GM21737 (cell line): ENCODE measurements around the gene SLC4A8.
"Not testable (repeated sequence)": the region's sequence is repeated elsewhere in the genome, so short reads cannot be mapped to it uniquely, and the experiment has no call there.

Source experiments
- ATAC-seq: cut with Tn5 transposase; IDR thresholded peaks from one replicate; pipeline ENCODE4 v1.9.1; 2021; ENCODE audit warnings: mild to moderate bottlenecking, moderate library complexity; ENCODE audit not compliant: unreplicated experiment

Gene SLC4A8

DNA sequence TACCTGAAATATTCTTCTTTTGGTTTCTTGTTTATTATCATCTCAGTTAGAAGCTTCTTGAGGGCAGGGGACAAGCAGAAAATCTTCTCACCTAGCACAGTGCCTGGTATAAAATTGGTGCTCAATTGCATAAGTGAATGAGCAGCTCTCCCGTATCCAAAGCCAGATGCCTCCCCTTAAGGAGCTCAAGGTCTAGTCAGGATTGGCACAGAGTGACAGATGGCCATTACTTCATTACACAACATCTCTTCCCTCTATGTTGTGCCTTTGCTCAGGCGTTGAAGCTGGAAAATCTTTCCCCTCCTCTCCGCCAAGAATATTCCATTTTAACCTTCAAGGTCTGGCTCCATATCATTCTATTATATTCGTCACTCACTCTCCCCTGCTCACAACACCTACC is 3.6 kb downstream of the SLC4A8 start:
- ATAC-seq: no peak

- ATAC-seq: no peak
Measured at GRCh38 chr12:51429700-51430099, 5.1 kb downstream of the SLC4A8 start.

GRCh38 chr12:51430196-51430895 is 5.7 kb downstream of the SLC4A8 start:
- no peak for ATAC-seq

- no peak for ATAC-seq
Measured at GRCh38 chr12:51432921-51433320, 8.3 kb downstream of the SLC4A8 start.

DNA sequence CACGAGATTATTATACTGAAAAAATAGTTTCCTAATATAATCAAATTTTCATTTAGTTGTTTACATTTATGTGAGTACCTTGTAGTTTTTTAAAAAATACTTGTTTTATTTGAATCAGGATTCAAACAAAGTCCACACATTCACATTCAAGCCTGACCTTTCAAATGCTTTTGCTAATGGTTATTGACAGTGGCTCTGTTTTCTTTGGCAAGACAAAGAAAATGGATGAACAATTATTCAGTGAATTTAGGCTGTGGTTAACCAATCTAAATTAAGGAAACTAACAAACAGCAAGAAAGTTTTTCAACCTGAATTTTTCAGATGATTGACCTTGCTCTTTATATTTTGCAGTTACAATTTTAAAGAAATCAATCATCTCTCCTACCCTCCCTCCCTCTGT is 9.7 kb downstream of the SLC4A8 start:
- no peak for ATAC-seq

DNA sequence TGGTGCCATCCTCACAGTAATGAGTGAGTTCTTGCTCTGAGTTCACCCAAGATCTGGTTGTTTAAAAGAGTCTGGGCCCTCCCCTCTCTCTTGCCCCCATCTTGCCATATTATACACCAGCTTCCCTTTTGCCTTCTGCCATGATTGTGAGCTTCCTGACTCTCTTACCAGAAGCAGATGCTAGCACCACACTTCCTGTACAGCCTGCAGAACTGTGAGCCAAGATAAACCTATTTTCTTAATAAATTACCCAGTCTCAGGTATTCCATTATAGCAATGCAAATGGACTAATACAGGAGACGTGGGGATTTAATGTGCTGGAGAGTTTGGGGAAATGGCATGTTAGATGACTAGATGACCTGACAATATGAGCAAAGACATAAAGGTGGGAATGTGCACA is 12.8 kb downstream of the SLC4A8 start:
- no peak for ATAC-seq

GRCh38 chr12:51439330-51439729 is 14.7 kb downstream of the SLC4A8 start:
- ATAC-seq: no peak

GRCh38 chr12:51441583-51441982 is 17.0 kb downstream of the SLC4A8 start:
- ATAC-seq: no peak

- ATAC-seq: no peak
Measured at GRCh38 chr12:51442324-51442723, 17.7 kb downstream of the SLC4A8 start.

DNA sequence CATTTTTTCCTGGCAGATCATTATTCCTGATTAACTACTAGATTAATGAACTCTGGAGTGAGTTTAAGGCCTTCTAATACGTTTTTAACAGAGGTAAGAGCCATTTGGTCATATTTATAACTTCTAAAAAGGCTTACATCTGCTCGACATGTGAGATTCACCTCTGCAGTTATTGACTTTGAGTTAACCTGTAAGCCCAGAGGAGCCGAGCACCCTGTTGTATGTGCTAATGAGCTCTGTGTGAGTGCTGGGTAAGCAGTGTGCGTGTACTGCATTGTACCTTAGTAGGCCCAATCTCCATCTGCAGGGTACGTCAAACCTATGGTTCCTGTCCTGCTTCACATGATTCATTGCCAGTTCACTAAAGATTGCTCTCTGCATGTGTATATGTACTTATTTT is 18.9 kb downstream of the SLC4A8 start:
- no peak for ATAC-seq

- no peak for ATAC-seq
Measured at GRCh38 chr12:51448618-51449256, 24.1 kb downstream of the SLC4A8 start.

GRCh38 chr12:51449580-51450246 is 25.1 kb downstream of the SLC4A8 start:
- ATAC-seq: no peak

GRCh38 chr12:51450333-51450732 is 25.7 kb downstream of the SLC4A8 start:
- no peak for ATAC-seq

DNA sequence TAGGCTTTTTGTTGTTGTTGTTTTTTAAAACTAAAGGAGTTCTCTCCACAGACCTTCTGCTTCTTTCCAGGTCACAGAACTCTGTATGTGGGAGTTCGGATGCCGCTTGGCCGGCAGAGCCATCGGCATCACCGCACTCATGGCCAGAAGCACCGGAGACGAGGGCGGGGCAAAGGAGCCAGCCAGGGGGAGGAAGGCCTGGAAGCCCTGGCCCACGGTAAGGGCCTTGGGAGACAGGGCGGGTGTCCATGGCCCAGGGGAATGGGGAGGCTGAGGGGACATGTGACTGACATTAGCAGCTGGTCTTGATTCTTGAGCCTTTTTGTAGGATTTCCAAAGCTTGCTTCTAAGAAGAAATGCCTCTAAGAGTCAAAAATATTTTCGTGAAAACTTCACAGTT is 26.2 kb downstream of the SLC4A8 start:
- ATAC-seq: no peak

DNA sequence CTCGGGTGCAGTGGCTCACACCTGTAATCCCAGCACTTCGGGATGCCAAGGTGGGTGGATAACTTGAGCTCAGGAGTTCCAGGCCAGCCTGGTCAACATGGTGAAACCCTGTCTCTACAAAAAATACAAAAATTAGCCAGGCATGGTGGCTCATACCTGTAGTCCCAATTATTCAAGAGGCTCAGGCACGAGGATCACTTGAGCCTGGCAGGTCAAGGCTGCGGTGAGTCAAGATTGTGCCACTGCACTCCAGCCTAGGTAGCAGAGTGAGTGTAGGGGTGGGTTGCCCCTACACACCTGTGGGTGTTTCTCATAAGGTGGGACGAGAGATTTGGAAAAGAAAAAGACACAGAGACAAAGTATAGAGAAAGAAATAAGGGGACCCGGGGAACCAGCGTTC is 29.4 kb downstream of the SLC4A8 start:
- not testable (repeated sequence) for ATAC-seq

DNA sequence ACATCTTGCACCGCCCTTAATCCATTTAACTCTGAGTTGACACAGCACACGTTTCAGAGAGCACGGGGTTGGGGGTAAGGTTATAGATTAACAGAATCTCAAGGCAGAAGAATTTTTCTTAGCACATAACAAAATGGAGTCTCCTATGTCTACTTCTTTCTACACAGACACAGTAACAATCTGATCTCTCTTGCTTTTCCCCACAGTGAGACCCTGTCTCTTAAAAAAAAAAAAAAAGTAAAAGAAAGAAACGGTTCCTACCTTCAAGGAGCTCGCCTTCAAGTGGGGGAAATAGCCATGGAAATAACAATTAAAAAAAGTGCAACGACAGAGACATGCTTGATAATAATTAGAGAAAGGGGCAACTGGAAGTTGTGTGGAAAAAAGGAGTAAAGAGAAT is 30.4 kb downstream of the SLC4A8 start:
- ATAC-seq: not testable (repeated sequence)

- ATAC-seq: no peak
Measured at GRCh38 chr12:51458635-51459034, 34.0 kb downstream of the SLC4A8 start.

- no peak for ATAC-seq
Measured at GRCh38 chr12:51460519-51460918, 35.9 kb downstream of the SLC4A8 start.

DNA sequence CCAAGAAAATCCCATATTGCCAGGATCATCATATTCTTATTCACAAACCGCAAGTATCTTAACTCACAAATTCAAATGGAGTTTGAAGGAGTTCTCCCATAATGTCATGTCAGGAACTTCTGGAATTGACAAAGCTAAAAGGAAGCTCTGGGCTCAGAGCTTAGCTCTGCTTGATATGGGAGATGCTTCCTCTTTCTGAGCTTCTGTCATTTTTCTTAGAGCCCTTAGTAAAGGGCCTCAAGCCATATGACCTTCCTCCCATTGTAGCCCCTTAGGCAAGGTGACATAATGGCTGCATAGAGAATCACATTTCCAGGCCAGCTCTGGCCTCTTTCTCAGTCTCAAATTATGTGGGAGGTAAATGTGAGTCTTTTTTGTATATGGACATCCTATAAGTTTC is 40.9 kb downstream of the SLC4A8 start:
- no peak for ATAC-seq

GRCh38 chr12:51470116-51470515 is 45.5 kb downstream of the SLC4A8 start:
- ATAC-seq: no peak

- ATAC-seq: no peak
Measured at GRCh38 chr12:51471111-51471864, 46.7 kb downstream of the SLC4A8 start.

- ATAC-seq: no peak
Measured at GRCh38 chr12:51472984-51473383, 48.4 kb downstream of the SLC4A8 start.
